ENCODE measurements around the gene OR6B2.

GRCh38 chr2:240014327-240014726 is 15.9 kb downstream of the OR6B2 start:
- TF ChIP-seq EZH2 (IDR thresholded peaks at IDR 0.05; ENCODE audit: insufficient read depth, poor library complexity, severe bottlenecking) (no peak), EZH2phosphoT487 (IDR thresholded peaks at IDR 0.05; ENCODE audit: insufficient read depth, low read depth) (no peak)
